ENCODE results near the gene FLNC. TPM values are rescaled to one million over a fixed set of nuclear protein-coding genes. Genes with fewer than 3 reads are reported as not detected.

Gene FLNC
- total and polyA plus RNA-seq, 2 donors (not counting 3 experiments of a cell fraction or from before 2014, with no cell fraction given) = 19.5 to 81.9 TPM

DNA sequence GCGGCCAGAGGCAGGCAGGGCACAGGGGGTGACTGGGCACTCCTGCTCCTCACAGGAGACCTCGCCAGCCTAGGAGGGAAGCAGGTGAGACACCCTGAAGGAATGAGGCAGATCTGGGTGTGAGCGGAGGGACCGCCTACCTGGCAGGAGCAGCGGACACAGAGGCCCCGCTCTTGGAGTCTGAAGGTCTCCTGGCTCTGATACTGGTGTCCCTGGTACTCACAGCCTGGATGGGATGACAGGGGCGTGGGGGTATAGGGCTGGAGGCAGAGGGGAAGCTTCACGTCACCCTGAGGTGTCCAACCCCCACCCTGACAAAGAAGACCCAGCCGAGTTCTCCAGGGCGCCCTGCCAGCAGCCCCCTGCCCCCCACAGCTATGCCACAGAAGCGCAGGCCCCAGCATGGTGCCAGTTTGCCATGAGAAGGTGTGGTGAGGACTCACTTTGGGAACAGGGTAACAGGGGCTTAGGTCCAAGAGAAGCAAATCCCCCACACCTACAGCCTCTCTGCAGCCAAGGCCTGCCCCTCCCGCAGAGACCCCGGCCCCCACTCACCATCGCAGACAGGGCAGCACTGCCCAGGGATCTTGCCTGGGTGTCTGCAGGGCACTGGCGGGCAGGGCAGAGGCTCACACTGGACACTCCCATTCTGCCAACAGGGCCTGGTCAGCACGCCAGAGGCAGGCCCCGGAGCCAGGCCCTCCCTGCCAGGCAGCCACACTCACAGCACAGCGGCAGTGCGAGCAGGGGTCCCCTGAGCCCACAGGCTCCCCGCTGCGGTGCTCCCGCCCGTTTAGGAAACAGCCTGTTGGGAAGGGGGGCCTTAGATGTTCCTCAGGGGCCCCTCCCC is 63.3 kb downstream of the FLNC start:
- CTCF ChIA-PET = no interaction called here

More for the DNA sequence above, 63.3 kb downstream of the FLNC start:
- TF ChIP-seq MAX (IDR thresholded peaks at IDR 0.05; ENCODE audit: insufficient read depth, insufficient read length) (no peak), EZH2 (IDR thresholded peaks at IDR 0.05; ENCODE audit: borderline replicate concordance, low read depth, low read length, severe bottlenecking) (no peak), POLR2AphosphoS5 (IDR thresholded peaks at IDR 0.05; ENCODE audit: insufficient read depth, low read depth, low read length) (no peak), JUN (IDR thresholded peaks at IDR 0.05; ENCODE audit: borderline replicate concordance, insufficient read depth, insufficient read length, low read depth) (no peak), MYC (IDR thresholded peaks at IDR 0.05; ENCODE audit: low read depth, low read length) (no peak), GATA2 (IDR thresholded peaks at IDR 0.05; ENCODE audit: insufficient read depth, insufficient read length, low read depth, low read length) (no peak), POLR2A (IDR thresholded peaks at IDR 0.05; ENCODE audit: low read depth, low read length) (no peak), CTCF (IDR thresholded peaks at IDR 0.05; ENCODE audit: extremely low read depth in 1 of 2, insufficient read depth in 1 of 2, low read depth in 1 of 2, low read length in 2 of 2) (no peak), FOS (IDR thresholded peaks at IDR 0.05; ENCODE audit: borderline replicate concordance, insufficient read depth, low read length) (no peak)
- DNase-seq (ENCODE audit: low read depth, low spot score) (no peak), FAIRE-seq (no peak)
- Histone ChIP-seq H3K27me3 (ENCODE audit: control insufficient read depth in 2 of 2, insufficient read depth in 2 of 2, low read length in 2 of 2) (peaks cover 6 to 16% of the 10 kb centered on the region in 2 experiments), H3K9ac (replicated peaks; ENCODE audit: extremely low read depth, insufficient read depth, low read length) (no peak overlapping the region), H2AFZ (ENCODE audit: low read depth, low read length) (no peak overlapping the region), H3K9me1 (replicated peaks; ENCODE audit: control insufficient read depth, extremely low read depth, insufficient read depth, low read length) (no peaks in the 10 kb centered on the region), H3K79me2 (ENCODE audit: control insufficient read depth, insufficient read depth, low read length) (no peaks in the 10 kb centered on the region), H3K27ac (ENCODE audit: insufficient read depth, low read depth, low read length) (no peak overlapping the region), H4K20me1 (replicated peaks; ENCODE audit: control insufficient read depth, extremely low read depth, insufficient read depth, low read length) (no peaks in the 10 kb centered on the region), H3K4me1 (ENCODE audit: control insufficient read depth, extremely low read depth, insufficient read depth, low read length) (no peaks in the 10 kb centered on the region), H3K9me3 (replicated peaks; ENCODE audit: control insufficient read depth, insufficient read depth, low read length) (no peaks in the 10 kb centered on the region), H3K36me3 (ENCODE audit: control insufficient read depth in 2 of 2, extremely low read depth in 1 of 2, insufficient read depth in 2 of 2, low read length in 2 of 2) (no peaks in the 10 kb centered on the region), H3K4me2 (ENCODE audit: insufficient read depth, low read length) (no peak overlapping the region), H3K4me3 (replicated peaks in 1 of 3; ENCODE audit: insufficient read depth in 1 of 3, low read depth in 1 of 3, low read length in 3 of 3) (no peak overlapping the region)
- dilution Hi-C loops (cut with MboI; ENCODE audit: extremely low pct_ligation_motif_present, low sequenced_read_pairs) (no loop called here), intact Hi-C loops (cut with micrococcal nuclease) (no loop called here)
- BruUV-seq (replicated peaks) = no TSS peak
- POLR2A ChIA-PET = no interaction called here

Measured in endothelial cell of umbilical vein (primary cell).